ENCODE measurements around the gene INPP5E. TPM values are rescaled to one million over a fixed set of nuclear protein-coding genes. Genes with fewer than 3 reads are reported as not detected.

The INPP5E gene
- total RNA-seq, 1 experiment from 2014 or later: 16.6 TPM

DNA sequence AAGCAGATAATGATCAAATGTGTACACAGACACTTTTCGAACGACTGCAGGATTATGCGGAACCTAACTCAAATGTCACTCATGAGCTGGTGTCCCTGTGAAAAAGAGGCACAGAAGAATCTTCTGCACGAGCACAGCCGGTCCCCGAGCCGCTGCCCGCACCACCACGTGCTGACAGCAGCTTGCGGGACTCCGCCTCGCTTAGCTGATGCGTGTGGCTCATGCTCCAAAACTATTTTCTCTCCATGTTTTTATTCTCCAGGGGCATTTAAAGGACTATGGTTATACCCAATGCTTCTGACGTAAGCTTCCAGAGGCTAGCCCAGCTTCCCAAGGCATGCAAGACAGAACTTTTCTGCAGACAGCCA lies 33.7 kb upstream of the INPP5E start:
- DNase-seq (ENCODE audit: low read depth): no peak

DNA sequence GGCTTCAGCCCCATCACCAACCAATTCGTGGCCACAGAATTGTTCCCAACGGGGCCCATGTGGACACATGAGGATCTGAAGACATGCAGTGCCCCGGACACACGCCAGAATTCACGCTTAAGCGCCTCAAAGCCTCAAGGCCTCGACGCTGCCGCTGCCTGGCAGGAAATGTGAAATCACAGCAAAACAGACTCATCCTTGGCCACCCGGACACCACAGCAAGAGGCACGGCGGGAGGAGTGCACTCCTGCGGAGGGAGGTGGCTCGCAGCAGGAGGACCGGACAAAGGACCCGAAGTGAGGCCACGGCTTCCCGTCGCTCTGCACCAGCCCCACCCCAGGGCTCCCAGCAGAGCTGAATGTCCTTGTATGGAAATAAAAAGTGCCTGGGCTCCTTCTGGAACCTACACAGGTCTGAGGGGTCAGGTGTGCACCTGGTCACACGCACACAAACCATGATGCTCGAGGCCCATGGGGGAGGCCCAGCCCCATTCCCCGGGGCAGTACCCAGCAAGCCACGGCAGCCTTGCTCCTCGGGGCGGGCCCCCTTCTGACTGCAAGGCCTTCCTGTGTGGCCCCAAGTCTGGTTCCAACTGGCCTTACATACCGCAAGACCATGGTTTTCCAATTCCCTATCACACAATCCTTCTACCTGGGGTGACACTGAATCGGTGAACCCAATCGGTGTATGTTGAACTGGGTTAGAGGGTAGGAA lies 33.2 kb upstream of the INPP5E start:
- DNase-seq (ENCODE audit: low read depth): no peak

DNA sequence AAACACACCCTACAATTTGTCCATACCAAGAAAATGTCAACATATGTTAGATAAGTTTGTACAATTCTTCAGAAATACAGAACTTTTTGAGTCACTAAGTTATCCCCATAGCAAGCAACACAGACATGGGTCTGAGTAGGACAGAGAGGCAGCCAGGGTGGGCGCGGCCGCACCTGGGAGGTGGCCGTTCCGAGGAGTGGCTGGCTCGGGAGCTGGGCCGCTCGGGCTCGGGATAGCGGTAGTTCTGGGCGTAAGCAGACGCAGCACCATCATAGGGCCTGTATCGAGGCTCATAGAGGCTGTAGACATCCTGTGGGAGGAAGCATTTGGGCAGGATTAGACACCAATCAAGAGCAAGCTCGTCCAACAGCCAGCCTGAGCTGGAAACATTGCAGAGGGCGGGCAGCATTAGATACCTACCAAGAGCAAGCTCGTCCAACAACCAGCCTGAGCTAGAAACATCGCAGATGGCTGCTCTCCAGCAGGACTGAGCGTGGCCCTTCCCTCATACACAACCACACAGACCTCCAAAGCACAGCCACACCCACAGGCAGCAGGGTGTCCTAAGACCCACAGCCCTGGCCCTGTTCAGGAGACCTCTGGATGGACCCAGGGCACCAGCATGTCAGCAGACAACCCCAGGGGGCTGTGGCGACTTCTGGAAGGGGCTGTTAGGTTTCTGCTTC lies 32.3 kb upstream of the INPP5E start:
- no peak for DNase-seq (ENCODE audit: low read depth)

- no peak for DNase-seq (ENCODE audit: low read depth)
These were observed 31.3 kb upstream of the INPP5E start for GRCh38 chr9:136470792-136471469.

GRCh38 chr9:136470356-136470755 lies 30.7 kb upstream of the INPP5E start:
- no peak for DNase-seq (ENCODE audit: low read depth)

- no peak for DNase-seq (ENCODE audit: low read depth)
These were observed 28.1 kb upstream of the INPP5E start for GRCh38 chr9:136467766-136468165.

DNA sequence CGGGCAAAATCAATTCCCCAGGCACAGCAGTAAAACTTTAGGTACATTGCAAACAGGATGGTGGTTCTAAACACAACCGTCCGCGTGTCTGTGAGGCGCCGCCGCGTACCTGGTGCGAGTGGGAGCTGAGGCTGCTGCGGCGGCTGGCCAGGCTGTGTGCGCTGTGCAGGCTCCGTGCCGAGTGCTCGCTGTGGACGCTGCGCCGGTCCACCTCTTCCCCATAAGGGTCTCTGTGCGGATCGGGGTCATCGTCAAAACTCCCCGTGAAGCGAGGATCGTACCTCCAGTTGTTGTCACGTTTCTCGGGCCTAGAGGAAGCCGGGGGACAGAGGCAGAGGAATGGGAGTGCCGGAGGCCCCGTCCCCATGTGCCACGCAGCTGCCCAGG lies 26.5 kb upstream of the INPP5E start:
- DNase-seq (ENCODE audit: low read depth): no peak

DNA sequence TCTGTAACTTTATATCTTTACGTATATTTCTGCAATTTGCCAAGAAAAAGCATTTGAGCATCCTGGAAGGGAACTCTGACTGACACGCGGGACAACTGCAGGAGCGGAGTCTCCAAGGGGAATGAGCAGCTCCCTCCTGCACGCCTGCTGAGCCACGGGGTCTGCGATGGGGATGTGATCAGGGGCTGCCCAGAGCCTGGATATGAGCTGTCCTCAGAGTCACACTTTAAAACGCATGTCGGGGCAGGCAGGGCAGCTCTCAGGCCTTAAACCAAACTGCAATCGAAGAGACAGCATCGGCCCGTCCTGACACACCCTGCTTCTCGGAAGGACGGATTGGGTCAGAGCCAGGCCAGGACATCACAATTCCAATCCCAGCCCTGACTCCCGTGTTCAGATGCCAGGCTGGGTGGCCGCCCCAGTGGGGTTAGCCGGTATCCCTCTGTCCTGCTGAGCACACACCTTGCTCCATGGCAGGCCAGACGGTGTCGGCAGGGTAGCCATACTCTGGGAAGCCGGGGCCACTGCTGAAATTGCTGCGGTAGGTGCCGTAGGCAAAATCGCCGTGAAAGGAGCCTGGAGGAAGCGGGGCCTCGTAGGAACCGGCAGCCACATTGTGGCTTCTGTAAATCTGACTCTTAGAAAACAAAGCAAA lies 26.0 kb upstream of the INPP5E start:
- DNase-seq (ENCODE audit: low read depth): no peak

DNA sequence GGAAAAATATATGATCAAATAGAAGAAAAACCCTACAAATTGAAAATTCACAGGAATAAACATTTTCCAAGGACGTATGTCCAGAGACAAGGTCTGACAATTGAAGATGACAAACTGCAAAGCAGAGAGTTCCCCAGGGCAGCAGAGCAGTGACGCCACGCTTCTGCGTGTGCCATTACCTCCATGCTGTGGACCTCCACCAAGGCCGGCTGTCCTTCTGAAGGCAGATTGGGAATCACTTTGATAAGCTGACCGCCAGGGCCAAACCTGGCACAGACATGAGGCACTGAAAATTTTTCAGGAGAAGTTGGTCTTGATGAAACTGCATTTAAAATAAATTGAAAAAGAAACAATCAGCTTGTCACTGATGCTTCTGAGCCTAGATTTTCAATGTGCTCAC lies 24.6 kb upstream of the INPP5E start:
- no peak for DNase-seq (ENCODE audit: low read depth)

- DNase-seq (ENCODE audit: low read depth): no peak
These were observed 23.9 kb upstream of the INPP5E start for GRCh38 chr9:136463578-136463977.

DNA sequence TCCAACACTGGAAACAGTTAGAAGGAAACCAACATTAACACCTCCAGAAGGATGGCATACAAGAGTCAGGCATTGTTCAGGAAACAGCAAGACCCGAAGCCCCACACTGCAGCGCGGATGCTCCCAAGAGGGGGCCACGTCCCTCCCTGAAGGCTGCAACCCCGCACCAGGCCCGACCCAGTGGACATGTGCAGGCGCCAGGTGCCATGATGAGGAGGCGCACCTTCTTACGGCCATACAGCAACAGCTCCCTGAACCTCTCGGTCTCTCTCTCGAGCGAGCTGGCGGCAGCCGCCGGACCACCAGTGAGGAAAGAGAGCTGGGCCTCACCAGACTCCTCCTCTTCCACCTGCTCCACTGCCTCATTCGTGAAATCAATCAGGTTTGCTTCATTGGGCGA lies 23.0 kb upstream of the INPP5E start:
- DNase-seq (ENCODE audit: low read depth): no peak

DNA sequence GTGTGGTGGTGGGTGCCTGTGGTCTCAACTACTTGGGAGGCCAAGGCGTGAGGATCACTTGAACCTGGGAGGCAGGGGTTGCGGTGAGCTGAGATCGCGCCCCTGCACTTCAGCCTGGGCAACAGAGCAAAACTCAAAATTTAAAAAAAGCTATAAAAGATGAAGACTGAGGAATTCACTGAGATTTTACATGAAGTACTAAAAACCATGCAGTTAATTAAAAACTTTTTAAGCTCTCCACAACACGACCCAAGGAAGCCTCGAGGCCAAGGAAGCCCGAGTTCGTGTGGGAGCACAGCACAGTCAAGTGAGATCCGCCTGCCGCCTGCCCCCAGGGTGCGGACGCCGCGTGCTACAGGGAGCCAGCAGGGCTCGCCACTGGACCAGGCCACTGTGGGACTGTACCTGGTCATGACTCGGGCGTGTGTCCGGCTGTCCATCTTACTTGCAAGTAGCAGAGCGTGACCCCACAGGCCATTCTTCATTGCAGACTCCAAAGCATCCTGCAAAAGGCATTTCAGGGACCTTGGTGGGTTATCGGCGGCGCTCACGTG lies 21.2 kb upstream of the INPP5E start:
- DNase-seq (ENCODE audit: low read depth): no peak

- no peak for DNase-seq (ENCODE audit: low read depth)
These were observed 19.8 kb upstream of the INPP5E start for GRCh38 chr9:136459425-136459824.

DNA sequence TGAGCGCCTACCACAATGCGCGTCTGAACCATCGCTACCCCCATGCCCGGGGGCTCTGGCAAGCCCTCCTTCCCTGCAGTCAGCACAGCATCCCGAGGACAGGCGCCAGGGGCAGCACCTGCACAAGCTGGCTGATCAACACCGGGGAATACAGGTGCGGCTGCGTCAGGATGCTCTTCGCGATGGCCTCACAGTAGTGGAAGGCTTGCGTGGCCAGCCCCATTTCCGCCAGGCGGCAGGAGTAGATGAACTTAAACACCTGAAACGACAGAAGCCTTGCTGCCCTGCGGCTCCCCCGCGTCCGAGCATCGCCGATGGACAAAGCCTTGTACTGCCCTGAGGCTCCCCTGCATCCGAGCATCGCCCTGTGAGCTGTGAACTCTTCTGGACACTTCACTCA lies 17.7 kb upstream of the INPP5E start:
- DNase-seq (ENCODE audit: low read depth): no peak

DNA sequence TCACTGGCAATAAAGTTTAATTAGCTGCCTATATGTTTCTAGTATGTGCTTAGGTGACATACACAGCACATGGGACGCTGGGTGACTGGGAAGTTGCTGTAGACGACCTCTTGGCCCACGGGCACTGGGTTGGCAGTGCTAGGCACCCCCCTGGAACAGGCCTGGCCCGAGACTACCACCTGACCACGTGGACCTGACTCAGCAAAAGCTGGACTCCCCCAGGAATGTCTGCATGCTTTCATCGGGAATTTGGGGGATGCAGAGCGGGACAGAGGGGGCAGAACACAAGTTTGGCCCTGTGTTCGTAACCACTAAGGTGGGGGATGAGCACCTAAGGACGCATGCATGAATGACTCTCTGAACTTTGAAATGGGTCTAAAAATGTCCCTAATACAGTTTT lies 16.6 kb upstream of the INPP5E start:
- no peak for DNase-seq (ENCODE audit: low read depth)

- no peak for DNase-seq (ENCODE audit: low read depth)
These were observed 15.7 kb upstream of the INPP5E start for GRCh38 chr9:136455043-136456002.

- no peak for DNase-seq (ENCODE audit: low read depth)
These were observed 14.6 kb upstream of the INPP5E start for GRCh38 chr9:136454026-136454796.

DNA sequence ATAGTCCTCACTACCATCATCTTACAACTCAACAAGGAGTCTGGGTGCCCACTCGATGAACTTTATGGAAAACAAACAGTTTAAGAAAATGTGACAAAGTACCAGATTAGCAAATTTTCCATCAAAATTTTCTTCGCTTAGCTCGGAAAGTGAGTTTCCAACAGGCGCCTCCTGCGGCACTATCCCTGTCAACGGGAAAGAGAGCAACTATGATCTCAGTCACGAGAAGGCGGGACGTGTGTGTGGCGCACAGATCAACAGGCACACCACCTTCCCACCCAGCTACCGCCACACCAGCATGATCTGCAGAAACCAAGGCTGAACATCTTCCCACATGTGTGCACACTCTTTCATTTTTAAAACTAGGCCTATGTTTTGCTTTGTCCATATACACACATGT lies 13.7 kb upstream of the INPP5E start:
- DNase-seq (ENCODE audit: low read depth): no peak

DNA sequence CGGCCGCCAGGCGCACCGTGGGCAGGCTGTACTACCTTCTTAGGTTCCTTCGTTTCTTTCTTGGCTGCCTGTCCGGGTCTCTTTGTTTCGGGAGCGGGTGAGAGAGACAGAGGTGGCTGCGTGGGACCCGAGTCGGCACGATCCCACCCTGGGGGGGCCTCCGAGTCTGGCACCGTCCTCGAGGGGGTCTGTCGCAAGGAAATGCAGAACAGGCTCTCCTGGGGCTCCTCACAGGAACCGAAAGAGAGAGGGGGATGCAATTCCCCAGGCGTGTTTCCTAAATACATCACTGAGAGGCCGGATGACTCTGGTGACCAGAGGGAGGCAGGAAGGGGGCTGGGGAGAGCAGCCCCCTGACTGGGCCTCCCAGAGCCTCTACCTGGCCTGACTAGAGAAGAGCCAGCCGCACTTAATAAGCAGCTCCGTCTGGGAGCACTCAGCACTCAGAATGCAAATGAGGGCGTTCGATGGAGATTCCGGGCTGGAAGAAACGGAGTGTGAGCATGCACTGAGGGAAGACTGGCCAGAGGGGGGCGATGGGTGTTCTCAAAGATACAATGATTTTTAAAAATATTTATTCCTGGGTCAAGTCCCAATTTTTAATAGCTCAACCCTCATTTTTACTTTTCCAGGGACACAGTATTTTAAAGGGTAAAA lies 11.7 kb upstream of the INPP5E start:
- no peak for DNase-seq (ENCODE audit: low read depth)

Data from HT1080 (cell line).